Measurements from ENCODE around the gene ATG16L1. TPM values are rescaled to one million over a fixed set of nuclear protein-coding genes. Genes with fewer than 3 reads are reported as not detected.

The ATG16L1 gene
- total RNA-seq, 2 experiments from 2014 or later, result 22.1 to 24.4 TPM

GRCh38 chr2:233338812-233339368 is 87.4 kb downstream of the ATG16L1 start:
- CTCF ChIA-PET, result interaction anchor here (0.9 kb wide), 1 partner anchor 11 kb away, joined by 3 read pairs; no protein-coding TSS in a partner anchor
- Mint-ChIP-seq H3K9me3 (no peaks in the 10 kb centered on the region), H3K27ac (no peak overlapping the region), H3K27me3 (no peaks in the 10 kb centered on the region), H3K36me3 (ENCODE audit: low read depth) (no peaks in the 10 kb centered on the region), H3K4me1 (ENCODE audit: low read depth) (peaks cover 16% of the 10 kb centered on the region), H3K4me3 (no peak overlapping the region)
- POLR2A ChIA-PET, result no interaction called here
- TF ChIP-seq CTCF (IDR thresholded peaks at IDR 0.05), result no peak
- ATAC-seq (no peak), DNase-seq (no peak)
- intact Hi-C loops (cut with micrococcal nuclease), result no loop called here

- no peak overlapping the region for H3K4me3 Mint-ChIP-seq
- no peaks in the 10 kb centered on the region for H3K9me3 Mint-ChIP-seq
- ChIA-PET POLR2A (no interaction called here), CTCF (no interaction called here)
- no peak overlapping the region for H3K27ac Mint-ChIP-seq
- intact Hi-C loops (cut with micrococcal nuclease), result no loop called here
- TF ChIP-seq CTCF (IDR thresholded peaks at IDR 0.05), result no peak
- no peak for DNase-seq
- H3K36me3 Mint-ChIP-seq (ENCODE audit: low read depth), result no peaks in the 10 kb centered on the region
- no peak for ATAC-seq
- H3K4me1 Mint-ChIP-seq (ENCODE audit: low read depth), result peaks cover 14% of the 10 kb centered on the region
- no peaks in the 10 kb centered on the region for H3K27me3 Mint-ChIP-seq
Observed at GRCh38 chr2:233339427-233339826, 88.0 kb downstream of the ATG16L1 start.

- Mint-ChIP-seq H3K9me3 (no peaks in the 10 kb centered on the region), H3K4me1 (ENCODE audit: low read depth) (peaks cover 7% of the 10 kb centered on the region), H3K27ac (no peak overlapping the region), H3K36me3 (ENCODE audit: low read depth) (no peaks in the 10 kb centered on the region), H3K27me3 (no peaks in the 10 kb centered on the region), H3K4me3 (no peak overlapping the region)
- intact Hi-C loops (cut with micrococcal nuclease), result no loop called here
- no peak for TF ChIP-seq CTCF (IDR thresholded peaks at IDR 0.05)
- POLR2A ChIA-PET, result no interaction called here
- DNase-seq, result no peak
- CTCF ChIA-PET, result interaction anchor here (1.4 kb wide), 1 partner anchor 9 kb away, joined by 4 read pairs; no protein-coding TSS in a partner anchor
- ATAC-seq, result no peak
Observed at GRCh38 chr2:233341296-233341695, 89.8 kb downstream of the ATG16L1 start.

- ChIA-PET CTCF (interaction anchor here (2.7 kb wide), 1 partner anchor 11 kb away, joined by 18 read pairs; the partner anchor contains the start of gene DGKD), POLR2A (no interaction called here)
- Mint-ChIP-seq H3K36me3 (ENCODE audit: low read depth) (no peaks in the 10 kb centered on the region), H3K9me3 (no peaks in the 10 kb centered on the region), H3K27ac (no peak overlapping the region), H3K4me3 (no peak overlapping the region), H3K27me3 (no peaks in the 10 kb centered on the region), H3K4me1 (ENCODE audit: low read depth) (peaks cover 7% of the 10 kb centered on the region)
- no peak for TF ChIP-seq CTCF (IDR thresholded peaks at IDR 0.05)
- ATAC-seq (no peak), DNase-seq (no peak)
- intact Hi-C loops (cut with micrococcal nuclease), result no loop called here
Observed at GRCh38 chr2:233342301-233342700, 90.8 kb downstream of the ATG16L1 start.

GRCh38 chr2:233343171-233343705 is 91.8 kb downstream of the ATG16L1 start:
- DNase-seq (no peak), ATAC-seq (no peak)
- no peak for TF ChIP-seq CTCF (IDR thresholded peaks at IDR 0.05)
- H3K27ac Mint-ChIP-seq, result no peak overlapping the region
- ChIA-PET CTCF (interaction anchor here (1.1 to 2.7 kb wide), 2 partner anchors 11 to 101 kb away, joined by 3 to 18 read pairs; partner anchors contain the start of gene DGKD), POLR2A (no interaction called here)
- no peaks in the 10 kb centered on the region for H3K9me3 Mint-ChIP-seq
- no peak overlapping the region for H3K4me3 Mint-ChIP-seq
- no peaks in the 10 kb centered on the region for H3K36me3 Mint-ChIP-seq (ENCODE audit: low read depth)
- no peaks in the 10 kb centered on the region for H3K27me3 Mint-ChIP-seq
- H3K4me1 Mint-ChIP-seq (ENCODE audit: low read depth), result peaks cover 7% of the 10 kb centered on the region
- intact Hi-C loops (cut with micrococcal nuclease), result no loop called here

Other genes starting within 250 kb of the ATG16L1 start
- under 1 TPM in 1 of 2 experiments, not detected in 1; 0.63 TPM for gene NGEF, start 238.4 kb upstream of the ATG16L1 start, total RNA-seq
- not detected for gene NEU2, start 219.0 kb upstream of the ATG16L1 start, total RNA-seq
- gene INPP5D, start 191.3 kb upstream of the ATG16L1 start, total RNA-seq, result 10 to 100 TPM; 38.6 to 40.2 TPM
- not detected for gene SAG, start 56.1 kb downstream of the ATG16L1 start, total RNA-seq
- 10 to 100 TPM; 89.6 to 99.5 TPM for gene DGKD, start 102.8 kb downstream of the ATG16L1 start, total RNA-seq

Measured in activated CD8-positive, alpha-beta T cell treated with anti-CD3 and anti-CD28 coated beads for 36 hours (primary cell).